Mucosa of gallbladder (tissue), 1 donor: ENCODE measurements around the gene KRT16. TPM values are rescaled to one million over a fixed set of nuclear protein-coding genes. Genes with fewer than 3 reads are reported as not detected.
"Not testable (repeated sequence)": the region's sequence is repeated elsewhere in the genome, so short reads cannot be mapped to it uniquely, and the experiment has no call there.

Source experiments
- DNase-seq: peaks from one replicate; pipeline ENCODE4 v3.0.0-alpha.2; 2020; ENCODE audit warnings: low spot score
- total RNA-seq: library from RNA; stranded (reverse); gene quantifications from one replicate; pipeline ENCODE4 v1.2.1, GENCODE V29; 2021
- donor health status: DM: no; HTN: no; CAD: no.

KRT16 gene
- total RNA-seq, 1 donor from 2014 or later, result not detected

DNA sequence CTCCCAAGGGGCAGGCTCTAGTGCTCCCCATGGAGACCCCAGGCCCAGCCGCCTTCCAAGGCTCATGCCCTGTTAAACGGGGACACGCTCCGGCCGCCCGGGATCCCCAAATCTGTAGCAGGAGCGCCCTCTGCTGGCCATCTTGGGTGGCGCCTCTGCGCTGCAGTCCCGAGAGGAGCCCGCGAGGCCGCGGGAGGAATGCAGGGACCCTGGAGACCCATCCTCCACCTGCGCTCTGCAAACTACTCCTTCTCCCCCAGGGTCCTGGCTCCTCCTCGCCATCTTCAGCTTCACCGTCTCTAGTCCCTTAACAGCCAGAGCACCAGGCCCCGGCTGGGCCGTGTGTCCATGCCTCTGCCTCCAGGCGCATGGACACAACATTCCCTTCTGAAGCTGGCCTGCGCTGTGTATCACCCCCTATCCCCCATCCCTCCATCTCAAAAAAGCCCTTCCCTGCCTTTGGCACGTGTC lies 35.4 kb upstream of the KRT16 start:
- DNase-seq, result peak; percentile 89

DNA sequence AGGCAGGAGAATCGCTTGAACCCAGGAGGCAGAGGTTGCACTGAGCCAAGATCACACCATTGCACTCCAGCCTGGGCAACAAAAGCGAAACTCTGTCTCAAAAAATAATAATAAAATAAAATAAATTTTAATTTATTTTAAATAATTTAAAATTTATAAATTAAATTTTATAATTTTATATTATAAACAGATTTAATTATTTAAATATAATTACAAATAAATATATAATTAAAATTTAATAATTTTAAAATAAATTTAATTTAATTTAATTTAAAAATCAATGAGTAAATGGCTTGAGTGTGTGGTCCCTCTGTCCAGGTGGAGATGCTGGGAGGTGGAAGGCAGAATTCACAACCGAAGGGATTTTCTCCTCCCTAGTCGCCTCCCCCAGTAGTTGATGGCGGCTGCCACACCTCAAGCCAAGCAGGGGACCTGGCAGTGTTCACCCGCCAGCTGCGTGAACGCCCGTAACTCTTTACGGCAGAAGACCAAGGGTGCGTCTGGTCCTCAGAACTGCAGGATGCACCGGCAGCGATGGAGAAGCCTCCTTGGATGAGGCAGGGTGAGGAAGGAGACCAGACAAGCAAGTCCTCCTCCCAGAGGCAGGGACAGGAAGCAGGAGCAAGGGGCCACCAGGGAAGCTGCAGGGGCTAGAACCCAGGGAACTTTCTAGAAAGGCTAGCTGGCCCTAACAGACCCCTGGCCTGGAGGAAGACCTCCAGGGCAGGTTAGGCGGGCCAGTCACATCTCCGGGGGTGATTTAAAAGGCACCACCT lies 34.7 kb upstream of the KRT16 start:
- DNase-seq, result no peak

DNA sequence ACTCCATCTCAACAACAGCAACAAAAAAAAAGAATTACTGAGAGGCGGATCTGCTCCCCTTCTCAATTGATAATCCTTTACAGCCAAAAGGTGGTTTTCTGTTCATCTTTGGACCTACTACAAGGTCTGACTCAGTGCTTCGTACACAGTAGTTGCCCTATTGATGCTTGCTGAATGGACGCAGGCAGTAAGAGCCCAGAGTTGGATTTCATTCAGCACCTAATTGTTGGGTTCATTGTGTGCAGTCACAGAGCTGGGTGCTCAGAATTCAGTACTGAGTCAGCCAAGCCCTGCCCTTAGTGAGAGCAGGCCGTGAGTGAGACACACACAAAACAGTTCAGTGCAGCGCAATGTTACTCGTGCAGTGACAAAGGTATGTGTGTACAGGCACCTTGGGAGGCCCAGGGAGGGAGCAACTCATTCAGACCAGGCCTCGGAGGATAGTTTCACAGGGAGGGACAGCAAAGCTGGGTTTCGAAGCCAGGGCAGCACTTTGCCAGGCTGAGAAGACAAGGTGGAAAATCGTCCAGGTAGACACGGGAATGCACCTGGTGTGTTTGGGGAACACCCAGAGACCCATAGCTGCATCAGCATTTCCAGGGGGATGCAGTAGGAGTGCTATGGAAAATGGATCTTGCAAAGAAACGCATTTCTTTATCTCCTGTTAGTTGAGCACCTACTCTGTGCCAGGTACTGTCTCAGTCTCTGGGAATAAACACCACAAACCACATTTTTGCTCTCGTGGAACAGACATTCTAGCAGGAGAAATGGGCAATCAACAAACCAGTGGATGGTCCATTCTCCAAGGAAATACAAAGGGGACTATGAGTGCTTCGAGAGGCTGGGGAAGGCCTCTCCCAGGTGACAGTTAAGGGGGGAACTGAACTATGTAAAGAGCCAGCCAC lies 29.9 kb upstream of the KRT16 start:
- DNase-seq, result no peak

DNA sequence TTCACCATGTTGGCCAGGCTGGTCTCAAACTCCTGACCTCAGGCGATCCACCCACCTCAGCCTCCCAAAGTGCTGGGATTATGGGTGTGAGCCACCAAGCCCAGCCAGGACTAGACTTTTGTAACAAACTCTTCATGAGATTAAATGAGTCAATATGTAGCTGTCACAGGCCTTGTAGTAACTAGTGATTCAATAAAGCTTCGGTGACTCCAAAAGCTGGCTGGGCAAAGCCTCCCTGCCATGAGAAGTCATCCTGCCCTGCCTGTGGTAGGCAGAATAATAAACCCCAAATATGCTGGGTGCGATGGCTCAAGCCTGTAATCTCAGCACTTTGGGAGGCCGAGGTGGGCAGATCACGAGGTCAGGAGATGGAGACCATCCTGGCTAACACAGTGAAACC lies 28.0 kb upstream of the KRT16 start:
- DNase-seq, result not testable (repeated sequence)

DNA sequence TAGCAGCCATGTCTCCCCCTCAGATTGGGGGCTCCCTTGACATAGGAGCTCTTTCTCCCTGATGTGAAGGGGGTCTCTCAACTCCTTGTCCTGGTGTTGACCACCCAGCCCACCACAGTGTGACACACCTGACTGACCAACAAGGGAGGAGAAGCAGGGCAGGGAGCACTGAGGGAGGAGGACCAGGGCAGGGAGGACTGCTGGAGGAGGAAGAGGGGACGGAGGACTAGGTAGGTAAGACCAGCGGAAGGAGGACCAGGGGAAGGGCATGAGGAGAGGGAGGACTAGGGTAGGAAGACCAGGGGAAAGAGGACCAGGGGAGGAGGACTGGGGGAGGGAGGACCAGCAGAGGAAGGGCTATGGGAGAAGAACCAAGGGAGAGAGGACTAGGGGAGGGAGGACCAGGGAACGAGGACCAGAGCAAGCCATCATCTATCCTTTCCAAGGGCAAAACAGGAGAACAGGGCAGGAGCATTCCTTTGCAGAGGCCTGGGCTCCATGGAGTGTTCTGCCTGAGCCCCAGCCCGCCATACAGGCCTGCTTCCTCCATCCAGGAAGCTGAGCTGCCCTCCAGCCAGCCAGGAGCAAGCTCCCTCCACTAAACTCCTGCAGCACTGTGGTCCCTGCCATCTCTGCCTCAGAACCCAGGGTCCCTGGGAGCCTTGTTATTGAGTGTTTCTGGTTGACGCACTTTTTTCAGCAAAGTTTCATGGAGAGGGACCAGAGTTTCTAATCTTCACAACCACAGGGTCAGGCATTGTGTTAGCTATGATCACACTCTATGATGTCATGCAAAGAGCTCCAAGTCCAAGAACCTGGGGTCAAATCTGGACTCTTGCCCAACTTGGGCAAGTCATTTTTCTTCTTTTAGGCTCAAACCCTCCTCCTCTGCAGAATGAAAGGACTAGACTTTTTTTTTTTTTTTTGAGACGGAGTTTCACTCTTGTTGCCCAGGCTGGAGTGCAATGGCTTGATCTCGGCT lies 27.2 kb upstream of the KRT16 start:
- no peak for DNase-seq

DNA sequence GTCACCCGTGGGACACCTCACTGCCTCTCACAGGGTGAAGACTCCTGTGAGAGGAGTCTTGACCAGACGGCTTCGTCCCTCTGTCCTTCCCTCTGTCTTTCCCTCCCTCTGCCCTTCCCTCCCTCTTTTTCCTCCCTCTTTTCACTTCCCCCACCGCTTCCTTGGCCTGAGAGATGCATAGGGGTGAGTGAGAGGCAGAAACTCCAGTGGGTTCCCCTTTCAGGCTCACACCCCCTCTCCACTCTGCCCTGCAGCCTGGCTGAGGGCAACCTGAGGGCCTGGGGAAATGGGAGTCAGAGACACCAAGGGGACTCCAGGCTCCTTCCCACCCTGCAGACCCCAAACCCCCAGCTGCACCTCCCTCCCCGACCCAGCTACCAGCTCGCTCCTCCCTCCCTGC lies 26.4 kb upstream of the KRT16 start:
- DNase-seq, result no peak

DNA sequence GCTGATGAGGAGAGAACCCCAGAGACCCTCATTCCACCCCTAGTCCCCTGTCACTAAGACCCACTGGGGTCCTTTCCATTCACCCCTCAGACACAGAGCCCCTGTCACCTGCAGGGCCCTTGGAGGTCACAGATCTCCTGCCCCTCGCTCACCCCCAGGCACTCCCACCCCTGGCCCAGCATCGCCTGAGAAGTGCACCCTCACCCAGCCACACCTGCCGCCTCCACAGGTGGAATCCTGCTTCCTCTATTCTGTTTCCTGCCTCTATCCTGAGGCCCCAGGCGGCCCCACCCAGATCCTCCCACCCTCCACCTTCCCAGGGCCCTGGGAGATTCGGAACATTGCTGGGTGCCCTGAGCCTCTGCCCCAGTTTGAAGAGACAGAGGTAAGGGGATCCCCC lies 25.6 kb upstream of the KRT16 start:
- DNase-seq, result no peak

DNA sequence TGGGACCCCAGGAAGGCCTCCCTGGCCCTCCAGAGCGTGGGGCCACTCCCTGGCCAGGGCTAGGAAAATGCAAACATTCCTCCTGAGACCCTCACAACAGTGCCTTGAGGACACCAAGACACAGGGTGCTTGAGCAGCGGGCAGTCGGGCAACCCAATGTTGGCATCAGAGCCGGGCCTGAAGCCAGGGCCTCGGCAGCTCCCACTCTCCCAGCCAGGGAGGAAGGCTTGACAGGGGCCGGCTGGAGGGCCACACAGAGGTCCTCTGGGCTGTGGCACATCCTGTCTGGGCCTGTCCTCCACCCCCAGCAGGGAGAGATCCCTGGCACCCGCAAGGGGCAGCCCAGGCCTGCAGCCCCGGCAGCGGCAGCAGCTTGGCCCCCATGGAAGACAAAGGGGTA lies 24.1 kb upstream of the KRT16 start:
- DNase-seq, result no peak

DNA sequence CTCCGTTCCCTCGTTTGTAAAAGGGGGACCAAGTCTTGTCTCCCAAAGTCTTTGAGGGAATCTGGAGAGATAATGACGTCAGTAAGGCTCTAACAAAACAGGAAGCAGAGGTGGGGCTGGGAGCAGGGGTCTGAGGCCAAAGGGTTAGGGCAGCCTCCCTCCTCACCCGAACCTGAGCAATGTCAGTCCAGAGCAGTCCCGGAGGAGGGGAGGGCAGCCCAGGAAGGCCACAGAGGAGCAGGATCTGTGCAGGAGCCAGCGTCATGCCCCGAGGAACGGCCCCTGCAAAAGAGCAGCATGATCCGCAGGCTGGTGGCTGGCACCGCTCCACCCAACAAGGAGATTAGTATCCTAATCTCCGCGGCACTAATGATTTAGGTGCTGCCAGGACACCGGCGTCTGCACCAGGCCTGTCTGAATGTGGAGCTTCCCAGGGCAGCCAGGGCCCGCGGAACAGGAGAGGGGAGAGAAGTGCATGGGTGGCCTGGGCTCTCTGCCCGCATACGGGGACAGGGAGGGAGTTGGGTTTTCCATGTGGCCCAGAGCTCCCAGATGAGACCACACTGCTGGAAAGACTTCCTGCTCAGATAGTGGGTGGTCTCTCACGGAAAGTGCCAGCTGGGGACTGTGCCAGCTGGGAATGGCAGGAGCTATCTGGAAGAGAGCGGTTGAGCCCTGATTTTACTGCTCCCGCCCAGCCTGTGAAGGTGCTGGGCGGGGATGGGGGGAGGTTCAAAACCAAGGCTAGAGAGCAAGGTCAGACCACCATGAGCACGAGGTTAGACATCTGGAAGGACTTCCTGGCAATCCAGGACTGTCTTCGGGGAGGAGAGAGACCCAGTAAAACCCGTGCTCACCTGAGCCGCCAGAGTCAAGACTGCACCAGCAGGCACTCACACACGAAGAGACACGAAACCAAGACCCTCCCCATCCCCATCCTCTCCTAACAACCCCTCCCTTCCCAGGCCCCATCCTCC lies 22.8 kb upstream of the KRT16 start:
- peak; percentile 26 for DNase-seq

DNA sequence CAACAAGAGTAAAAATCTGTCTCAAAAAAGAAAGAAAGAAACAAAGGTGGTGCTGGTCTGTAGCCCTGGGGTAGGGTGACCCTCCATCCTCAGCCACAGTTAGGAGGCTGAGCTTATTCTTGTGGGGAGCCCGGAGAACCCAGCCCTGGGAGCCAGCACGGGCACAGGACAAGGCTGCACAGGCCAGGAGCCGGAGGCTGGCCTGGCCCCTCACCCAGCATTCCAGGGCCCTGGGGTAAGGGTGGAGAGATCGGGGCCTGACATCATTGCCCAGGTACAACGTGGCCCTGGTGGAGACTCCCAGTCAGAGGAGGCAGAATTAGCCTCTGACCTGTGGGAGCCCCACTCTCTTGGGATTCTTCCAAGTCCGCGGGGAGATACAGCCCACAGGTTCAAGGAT lies 22.1 kb upstream of the KRT16 start:
- no peak for DNase-seq

DNA sequence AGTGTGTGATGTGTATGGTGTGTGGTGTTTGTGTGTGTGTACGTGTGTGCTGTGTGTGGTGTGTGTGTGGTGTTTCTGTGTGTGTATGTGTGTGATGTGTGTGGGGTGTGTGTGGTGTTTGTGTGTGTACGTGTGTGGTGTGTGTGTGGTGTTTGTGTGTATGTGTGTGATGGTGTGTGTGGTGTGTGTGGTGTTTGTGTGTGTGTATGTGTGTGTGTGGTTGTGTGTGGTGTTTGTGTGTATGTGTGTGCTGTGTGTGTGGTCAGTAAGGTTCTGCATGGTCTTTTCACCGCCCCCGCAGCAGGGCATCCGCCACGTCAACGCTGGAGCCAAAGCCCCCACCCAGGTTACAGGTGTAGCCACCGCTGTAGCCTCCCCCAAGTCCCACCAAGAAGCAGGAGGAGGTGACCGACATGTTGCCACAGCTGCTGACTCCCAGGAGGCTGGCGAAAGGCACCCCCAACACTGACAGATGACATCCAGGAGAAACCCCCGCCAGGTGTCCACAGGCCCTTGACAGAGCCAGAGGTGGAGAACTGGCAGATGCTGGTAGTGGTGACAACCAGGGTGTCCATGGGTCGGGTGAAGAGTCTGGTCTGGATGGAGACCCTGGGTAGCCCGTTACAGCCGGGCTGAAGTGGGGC lies 21.1 kb upstream of the KRT16 start:
- DNase-seq, result no peak

DNA sequence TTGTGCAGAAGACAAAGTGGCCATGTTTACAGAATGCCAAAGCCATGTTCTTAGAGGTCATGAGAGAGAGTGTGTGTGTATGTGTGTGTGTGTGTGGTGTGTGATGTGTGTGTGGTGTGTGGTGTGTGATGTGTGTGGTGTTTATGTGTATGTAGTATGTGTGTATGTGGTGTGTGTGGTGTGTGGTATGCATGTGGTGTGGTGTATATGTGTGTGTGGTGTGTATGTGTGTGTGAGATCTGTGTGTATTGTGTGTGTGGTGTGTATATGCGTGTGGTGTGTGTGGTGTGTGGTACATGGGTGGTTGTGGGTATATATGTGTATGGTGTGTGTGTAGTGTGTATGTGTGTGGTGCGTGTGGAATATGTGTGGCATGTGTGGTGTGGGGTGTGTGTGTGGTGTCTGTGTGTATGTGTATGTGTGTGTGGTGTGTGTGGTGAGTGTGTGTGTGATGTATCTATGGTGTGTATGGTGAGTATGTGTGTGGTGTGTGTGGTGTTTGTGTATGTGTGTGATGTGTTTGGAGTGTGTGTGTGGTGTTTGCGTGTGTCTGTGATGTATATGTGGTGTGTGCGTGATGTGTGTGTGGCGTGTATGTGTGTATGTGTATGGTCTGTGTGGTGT lies 20.0 kb upstream of the KRT16 start:
- no peak for DNase-seq

DNA sequence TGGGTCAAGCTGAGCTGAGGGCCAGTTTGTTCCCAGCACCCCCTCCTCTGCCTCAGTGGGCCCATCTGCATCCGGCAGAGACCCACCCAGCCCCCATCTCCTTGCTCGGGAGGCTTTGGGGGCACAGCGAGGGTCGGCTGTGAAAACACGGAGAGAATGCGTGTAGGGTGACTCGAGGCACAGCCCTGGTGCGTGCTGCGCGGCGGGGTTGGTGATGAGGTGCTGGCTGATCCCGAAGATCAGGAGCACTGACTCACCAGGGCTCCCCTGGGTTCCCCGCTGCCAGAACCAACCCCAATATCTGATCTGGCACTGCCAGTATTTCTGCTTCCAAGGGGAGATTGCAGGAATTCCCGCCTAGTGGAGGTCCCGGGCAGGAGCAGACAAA lies 19.3 kb upstream of the KRT16 start:
- no peak for DNase-seq

DNA sequence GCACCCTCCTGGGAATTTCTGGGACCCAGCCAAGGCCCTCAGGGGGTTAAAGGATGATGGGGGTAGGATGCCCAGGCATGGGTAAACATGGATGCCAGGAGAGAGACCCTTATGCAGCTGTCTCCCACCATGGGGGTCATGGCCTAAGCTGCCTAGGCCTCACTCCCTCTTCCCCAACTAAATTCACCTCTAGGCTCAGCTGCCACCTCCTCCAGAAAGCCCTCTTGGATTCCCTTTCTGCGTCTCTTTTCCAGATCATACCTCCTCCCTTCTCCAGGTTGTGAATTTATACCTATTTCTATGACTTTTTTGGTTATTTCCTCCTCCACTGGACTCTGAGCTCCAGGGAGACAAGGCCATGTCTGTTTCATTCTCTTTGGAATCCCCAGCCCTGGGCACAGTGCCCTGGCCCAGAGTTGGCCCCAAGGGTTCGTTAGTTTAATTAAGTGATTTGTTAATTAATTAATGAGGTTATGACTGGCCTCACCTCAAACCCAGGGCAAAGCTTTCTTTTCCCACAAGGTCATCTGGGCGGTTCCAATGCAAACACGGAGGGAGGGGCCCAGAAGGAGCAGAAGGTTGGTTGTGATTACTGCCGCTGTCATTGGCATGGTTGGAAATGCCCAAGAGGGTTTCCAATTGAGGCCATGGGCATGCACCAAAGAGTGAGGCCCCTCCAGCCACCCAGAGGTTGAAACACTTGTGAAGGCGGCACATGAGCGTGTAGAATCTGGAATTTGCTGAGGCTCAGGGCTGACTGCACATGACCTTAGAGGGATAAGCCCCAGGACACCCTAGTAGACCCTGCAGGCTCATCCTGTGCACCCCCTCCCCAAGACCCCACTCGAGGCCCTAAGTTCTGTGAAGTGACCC lies 18.7 kb upstream of the KRT16 start:
- DNase-seq, result no peak

DNA sequence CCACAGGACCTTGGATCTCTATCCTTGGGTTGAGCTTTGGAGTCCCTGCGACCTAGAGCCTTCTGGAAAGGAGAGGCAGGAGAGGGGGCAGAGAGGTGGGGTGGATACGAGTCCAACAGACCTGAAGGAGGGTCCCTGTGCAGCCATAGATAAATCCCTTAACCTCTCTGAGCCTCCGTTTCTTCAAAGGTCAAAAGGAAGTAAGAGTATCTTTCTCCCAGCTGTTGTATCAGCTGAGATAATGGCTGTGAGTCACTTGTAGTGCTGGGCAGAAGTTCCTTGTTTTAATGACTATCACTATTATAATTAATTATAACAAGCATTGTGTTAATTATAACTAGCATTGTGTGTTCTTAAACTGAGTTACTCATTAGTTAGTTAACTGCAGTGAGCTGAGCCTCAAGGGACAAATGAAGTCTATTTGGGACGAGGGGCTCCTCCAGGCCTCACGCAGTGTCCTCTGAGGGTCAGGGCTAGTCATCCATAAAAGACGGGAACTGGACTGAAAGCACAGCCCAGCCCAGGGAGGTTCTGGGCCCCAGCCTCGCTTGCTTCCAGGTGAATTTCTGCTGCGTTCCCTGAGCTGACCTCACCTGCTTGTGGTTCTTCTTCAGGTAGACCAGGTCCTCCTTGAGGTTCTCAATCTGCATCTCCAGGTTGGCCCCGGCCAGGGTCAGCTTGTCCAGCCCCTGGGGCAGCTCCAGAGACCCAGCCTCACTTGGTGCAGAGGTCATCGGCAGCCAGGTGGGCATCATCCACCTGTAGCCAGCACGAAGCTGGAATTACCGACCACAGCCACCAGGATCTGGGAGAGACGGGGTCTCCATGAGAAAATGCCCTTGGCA lies 17.5 kb upstream of the KRT16 start:
- no peak for DNase-seq

DNA sequence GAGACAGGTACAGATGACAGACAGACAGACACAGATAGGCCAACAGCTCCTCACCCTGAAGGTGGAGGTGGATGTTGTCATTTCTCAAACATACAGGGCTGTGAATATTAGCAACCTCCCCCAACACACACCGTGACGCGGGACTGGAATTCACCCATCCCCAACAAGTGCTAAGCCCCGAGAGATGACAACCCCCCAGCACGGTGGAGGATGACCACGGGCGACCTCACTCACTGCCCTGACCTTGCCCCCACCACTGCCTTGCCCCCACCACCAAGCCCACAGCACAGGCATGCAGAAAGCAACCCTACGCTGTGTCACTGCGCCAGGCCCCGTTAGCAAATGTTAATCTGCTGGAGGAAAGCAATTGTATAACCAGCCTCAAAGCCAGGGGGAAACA lies 16.7 kb upstream of the KRT16 start:
- DNase-seq, result no peak

DNA sequence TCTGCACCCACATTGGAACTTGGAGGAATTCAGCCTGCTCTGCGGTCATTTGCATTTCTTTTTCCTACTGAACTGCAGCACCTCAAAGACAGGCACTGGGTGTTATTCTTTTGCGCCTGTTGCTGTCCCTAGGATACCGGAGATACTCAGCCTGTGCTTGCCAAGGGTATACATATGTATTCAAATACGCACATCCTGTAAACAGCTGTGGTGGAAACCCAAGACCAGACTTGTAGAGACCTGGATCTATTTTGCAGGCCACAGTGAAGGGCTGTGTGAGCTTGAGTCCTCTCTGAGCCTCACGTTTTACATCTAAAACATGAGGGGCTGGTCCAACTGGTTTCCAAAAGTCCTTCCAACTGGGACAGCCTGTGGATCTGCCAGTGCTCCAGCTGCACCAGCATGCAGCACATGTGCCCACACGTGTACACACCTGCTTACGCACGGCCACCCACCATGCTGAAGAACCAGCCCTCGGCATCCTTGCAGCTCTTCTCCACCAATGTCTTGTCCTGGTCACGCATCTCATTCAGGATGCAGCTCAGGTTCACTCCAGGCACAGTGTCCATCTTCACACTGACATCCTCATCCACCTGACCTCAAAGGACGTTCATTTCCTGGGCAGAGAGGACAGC lies 16.2 kb upstream of the KRT16 start:
- DNase-seq, result not testable (repeated sequence)
